ENCODE results near the gene FAM219A. TPM values are rescaled to one million over a fixed set of nuclear protein-coding genes. Genes with fewer than 3 reads are reported as not detected.

FAM219A gene
- total RNA-seq, 2 experiments from 2014 or later: 6.5 to 12.7 TPM

GRCh38 chr9:34499076-34499475 lies 40.7 kb upstream of the FAM219A start:
- CTCF ChIA-PET (ENCODE audit: unreplicated experiment): no interaction called here
- BruUV-seq (replicated peaks): no TSS peak
- intact Hi-C loops (cut with micrococcal nuclease; ENCODE audit: unreplicated experiment): no loop called here
- H3K4me2 ChIP-seq (ENCODE audit: low read length): no peak overlapping the region
- H3K79me2 ChIP-seq (ENCODE audit: insufficient read depth, low read depth, low read length): no peaks in the 10 kb centered on the region
- no peaks in the 10 kb centered on the region; the same call in 1 of the 2 replicates for H4K20me1 ChIP-seq (ENCODE audit: insufficient read depth, low read length)
- no peak overlapping the region for H2AFZ ChIP-seq (ENCODE audit: low read length)
- POLR2A ChIA-PET: no interaction called here
- no peaks in the 10 kb centered on the region for H3K36me3 ChIP-seq (ENCODE audit: insufficient read depth, low read length)
- no peaks in the 10 kb centered on the region for H3K9me2 ChIP-seq (ENCODE audit: insufficient read depth, low read length)
- H3K9me3 ChIP-seq (ENCODE audit: low read length): no peaks in the 10 kb centered on the region
- TF ChIP-seq EZH2phosphoT487 (IDR thresholded peaks at IDR 0.05; ENCODE audit: borderline replicate concordance, low read depth, low read length) (no peak), CTCF (conservative IDR thresholded peaks at IDR 0.05; ENCODE audit: low read length) (no peak)
- H3K4me3 ChIP-seq (ENCODE audit: low read depth, low read length, poor library complexity, severe bottlenecking): no peak overlapping the region
- no peaks in the 10 kb centered on the region for H3K4me1 ChIP-seq (ENCODE audit: insufficient read depth, low read length, poor library complexity, severe bottlenecking)
- no peak overlapping the region for H3K27ac ChIP-seq (ENCODE audit: low read depth, low read length, poor library complexity, severe bottlenecking)
- no peak for DNase-seq (ENCODE audit: low spot score)

GRCh38 chr9:34498553-34498952 lies 40.2 kb upstream of the FAM219A start:
- Histone ChIP-seq H3K4me2 (ENCODE audit: low read length) (no peak overlapping the region), H3K9me3 (ENCODE audit: low read length) (no peaks in the 10 kb centered on the region), H2AFZ (ENCODE audit: low read length) (no peak overlapping the region), H3K79me2 (ENCODE audit: insufficient read depth, low read depth, low read length) (no peaks in the 10 kb centered on the region), H3K4me3 (ENCODE audit: low read depth, low read length, poor library complexity, severe bottlenecking) (no peak overlapping the region), H3K4me1 (ENCODE audit: insufficient read depth, low read length, poor library complexity, severe bottlenecking) (no peaks in the 10 kb centered on the region), H4K20me1 (ENCODE audit: insufficient read depth, low read length) (no peaks in the 10 kb centered on the region; the same call in 1 of the 2 replicates), H3K27ac (ENCODE audit: low read depth, low read length, poor library complexity, severe bottlenecking) (no peak overlapping the region), H3K9me2 (ENCODE audit: insufficient read depth, low read length) (no peaks in the 10 kb centered on the region), H3K36me3 (ENCODE audit: insufficient read depth, low read length) (no peaks in the 10 kb centered on the region)
- CTCF ChIA-PET (ENCODE audit: unreplicated experiment): interaction anchor here (1.2 kb wide), 1 partner anchor 95 kb away, joined by 4 read pairs; no protein-coding TSS in a partner anchor
- POLR2A ChIA-PET: no interaction called here
- no peak for DNase-seq (ENCODE audit: low spot score)
- TF ChIP-seq CTCF (conservative IDR thresholded peaks at IDR 0.05; ENCODE audit: low read length) (no peak), EZH2phosphoT487 (IDR thresholded peaks at IDR 0.05; ENCODE audit: borderline replicate concordance, low read depth, low read length) (no peak)
- BruUV-seq (replicated peaks): no TSS peak
- intact Hi-C loops (cut with micrococcal nuclease; ENCODE audit: unreplicated experiment): no loop called here

- intact Hi-C loops (cut with micrococcal nuclease; ENCODE audit: unreplicated experiment): no loop called here
- CTCF ChIA-PET (ENCODE audit: unreplicated experiment): no interaction called here
- no peak for DNase-seq (ENCODE audit: low spot score)
Measured at GRCh38 chr9:34496149-34496712, 37.9 kb upstream of the FAM219A start.

More at GRCh38 chr9:34496149-34496712, 37.9 kb upstream of the FAM219A start:
- TF ChIP-seq CTCF (conservative IDR thresholded peaks at IDR 0.05; ENCODE audit: low read length) (no peak), EZH2phosphoT487 (IDR thresholded peaks at IDR 0.05; ENCODE audit: borderline replicate concordance, low read depth, low read length) (no peak)
- Histone ChIP-seq H2AFZ (ENCODE audit: low read length) (no peak overlapping the region), H3K4me3 (ENCODE audit: low read depth, low read length, poor library complexity, severe bottlenecking) (no peak overlapping the region), H3K4me1 (ENCODE audit: insufficient read depth, low read length, poor library complexity, severe bottlenecking) (no peaks in the 10 kb centered on the region), H3K27ac (ENCODE audit: low read depth, low read length, poor library complexity, severe bottlenecking) (no peak overlapping the region), H3K79me2 (ENCODE audit: insufficient read depth, low read depth, low read length) (no peaks in the 10 kb centered on the region), H4K20me1 (ENCODE audit: insufficient read depth, low read length) (no peaks in the 10 kb centered on the region; the same call in 1 of the 2 replicates), H3K9me2 (ENCODE audit: insufficient read depth, low read length) (no peaks in the 10 kb centered on the region), H3K4me2 (ENCODE audit: low read length) (no peak overlapping the region), H3K36me3 (ENCODE audit: insufficient read depth, low read length) (no peaks in the 10 kb centered on the region), H3K9me3 (ENCODE audit: low read length) (no peaks in the 10 kb centered on the region)
- POLR2A ChIA-PET: interaction anchor here (0.6 kb wide), 2 partner anchors 127 to 1373 kb away, joined by 3 read pairs; no protein-coding TSS in a partner anchor
- no TSS peak for BruUV-seq (replicated peaks)
